Nephron (organoid): ENCODE data around the gene CFAP46.
A peak's percentile ranks its signal among the peaks of the same experiment; 100 is the strongest.

Experiments used
- H3K27ac Mint-ChIP-seq, 3 experiments: 2 replicates each; pipeline ENCODE4 v1.8.0; 2020; ENCODE audit warnings: mixed read lengths in 3 of 3, mild to moderate bottlenecking in 2 of 3, moderate library complexity in 1 of 3
- H3K27me3 Mint-ChIP-seq: 2 replicates; pipeline ENCODE4 v1.8.0; 2021; ENCODE audit warnings: low read depth, mild to moderate bottlenecking, moderate library complexity, mixed read lengths
- H3K36me3 Mint-ChIP-seq: 2 replicates; pipeline ENCODE4 v1.8.0; 2020; ENCODE audit warnings: low read depth, mixed read lengths
- H3K4me1 Mint-ChIP-seq: 2 replicates; pipeline ENCODE4 v1.8.0; 2020; ENCODE audit warnings: mixed read lengths
- H3K4me3 Mint-ChIP-seq, 3 experiments: 2 replicates each; pipeline ENCODE4 v1.8.0; 2020; ENCODE audit warnings: mild to moderate bottlenecking in 3 of 3, mixed read lengths in 3 of 3, moderate library complexity in 2 of 3
- H3K9me3 Mint-ChIP-seq: 2 replicates; pipeline ENCODE4 v1.8.0; 2020; ENCODE audit warnings: mixed read lengths
- TF ChIP-seq, protein P1 (sequence below), 3 experiments: fragments of 200-600 bp; sonication (generic); IDR thresholded peaks; one replicate each; pipeline ENCODE4 v1.5.0; 2021; ENCODE audit warnings: antibody characterized with exemption in 3 of 3; ENCODE audit not compliant: unreplicated experiment in 3 of 3

CFAP46 gene

GRCh38 chr10:132912225-132912712 is 30.1 kb downstream of the CFAP46 start:
- Mint-ChIP-seq H3K4me1 (peaks cover 23% of the 10 kb centered on the region), H3K9me3 (no peaks in the 10 kb centered on the region), H3K36me3 (no peaks in the 10 kb centered on the region), H3K27ac (peak overlapping the region; percentile 87 to 96 (median 91)), H3K27me3 (peaks cover 3% of the 10 kb centered on the region), H3K4me3 (peak overlapping the region in 1 of 3 experiments; percentile 5)
- TF ChIP-seq, protein P1, sequence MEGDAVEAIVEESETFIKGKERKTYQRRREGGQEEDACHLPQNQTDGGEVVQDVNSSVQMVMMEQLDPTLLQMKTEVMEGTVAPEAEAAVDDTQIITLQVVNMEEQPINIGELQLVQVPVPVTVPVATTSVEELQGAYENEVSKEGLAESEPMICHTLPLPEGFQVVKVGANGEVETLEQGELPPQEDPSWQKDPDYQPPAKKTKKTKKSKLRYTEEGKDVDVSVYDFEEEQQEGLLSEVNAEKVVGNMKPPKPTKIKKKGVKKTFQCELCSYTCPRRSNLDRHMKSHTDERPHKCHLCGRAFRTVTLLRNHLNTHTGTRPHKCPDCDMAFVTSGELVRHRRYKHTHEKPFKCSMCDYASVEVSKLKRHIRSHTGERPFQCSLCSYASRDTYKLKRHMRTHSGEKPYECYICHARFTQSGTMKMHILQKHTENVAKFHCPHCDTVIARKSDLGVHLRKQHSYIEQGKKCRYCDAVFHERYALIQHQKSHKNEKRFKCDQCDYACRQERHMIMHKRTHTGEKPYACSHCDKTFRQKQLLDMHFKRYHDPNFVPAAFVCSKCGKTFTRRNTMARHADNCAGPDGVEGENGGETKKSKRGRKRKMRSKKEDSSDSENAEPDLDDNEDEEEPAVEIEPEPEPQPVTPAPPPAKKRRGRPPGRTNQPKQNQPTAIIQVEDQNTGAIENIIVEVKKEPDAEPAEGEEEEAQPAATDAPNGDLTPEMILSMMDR (IDR thresholded peaks at IDR 0.05; ENCODE audit: unreplicated experiment in 3 of 3), result no peak

DNA sequence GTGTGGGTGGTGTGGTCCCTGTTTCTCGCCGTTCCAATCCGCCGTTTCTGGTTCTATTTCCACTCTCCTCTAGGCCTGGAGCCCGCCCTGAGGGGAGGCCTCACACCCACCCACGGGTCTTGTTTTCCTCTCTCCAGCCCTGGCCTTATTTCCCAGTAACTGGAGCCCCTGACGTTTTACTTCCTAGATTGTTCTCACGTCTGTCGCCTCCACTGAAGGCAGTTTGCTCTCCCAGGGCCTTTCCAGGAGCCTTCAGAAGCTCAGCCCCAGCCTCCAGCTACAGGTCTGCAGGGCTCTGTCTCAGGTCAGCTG is 30.6 kb downstream of the CFAP46 start:
- TF ChIP-seq, protein P1 (IDR thresholded peaks at IDR 0.05; ENCODE audit: unreplicated experiment in 3 of 3), result no peak
- Mint-ChIP-seq H3K27me3 (peaks cover 3% of the 10 kb centered on the region), H3K27ac (peak overlapping the region; percentile 87 to 96 (median 91)), H3K9me3 (no peaks in the 10 kb centered on the region), H3K36me3 (no peaks in the 10 kb centered on the region), H3K4me1 (peaks cover 28% of the 10 kb centered on the region), H3K4me3 (peak overlapping the region in 2 of 3 experiments; percentile 9 to 54)

DNA sequence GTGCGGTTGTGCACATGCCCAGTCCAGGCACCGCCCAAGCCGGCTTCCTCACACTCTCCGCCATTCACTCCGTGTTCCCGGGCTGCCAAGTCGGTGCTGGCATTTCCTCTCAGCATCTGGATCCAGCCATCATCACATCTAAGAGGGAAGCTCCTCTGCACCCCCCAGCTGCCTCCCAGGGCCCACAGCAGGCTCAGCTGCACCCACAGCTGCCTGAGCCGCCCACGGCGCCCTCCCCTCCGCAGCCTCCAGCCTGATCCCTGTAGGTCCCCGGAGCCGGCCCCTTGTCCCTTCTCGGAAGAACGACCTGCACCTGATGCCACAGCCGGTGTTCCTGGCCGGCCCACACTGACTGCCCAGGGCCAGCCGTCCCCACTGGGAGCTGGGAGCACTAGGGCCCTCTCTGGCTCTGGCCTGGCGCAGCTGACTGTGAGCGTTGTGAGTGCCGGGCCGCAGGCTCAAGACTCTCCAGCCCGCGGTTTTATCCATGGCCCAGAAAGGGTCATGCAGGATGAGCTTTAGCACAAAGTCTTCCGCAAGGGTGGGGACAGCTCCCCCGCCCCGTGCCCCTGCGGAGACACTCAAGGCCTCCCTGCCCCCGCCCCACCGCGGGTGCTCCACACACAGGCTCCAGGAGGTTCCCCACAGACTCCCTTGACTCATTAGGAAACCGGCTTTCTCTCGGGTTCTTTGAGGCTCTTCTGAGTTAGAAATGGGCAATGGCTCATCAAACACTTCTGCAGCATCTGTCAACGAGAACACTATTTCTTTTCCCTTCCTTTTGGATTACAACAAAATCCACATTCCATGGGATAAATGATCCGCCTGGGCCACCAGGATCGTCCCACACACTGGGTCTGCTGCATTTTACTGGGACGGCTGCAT is 31.2 kb downstream of the CFAP46 start:
- H3K4me3 Mint-ChIP-seq, result peak overlapping the region in 2 of 3 experiments; percentile 9 to 54
- peak overlapping the region; percentile 87 to 96 (median 91) for H3K27ac Mint-ChIP-seq
- H3K4me1 Mint-ChIP-seq, result peaks cover 28% of the 10 kb centered on the region
- H3K36me3 Mint-ChIP-seq, result no peaks in the 10 kb centered on the region
- peaks cover 2% of the 10 kb centered on the region for H3K27me3 Mint-ChIP-seq
- TF ChIP-seq, protein P1 (IDR thresholded peaks at IDR 0.05; ENCODE audit: unreplicated experiment in 3 of 3), result no peak
- no peaks in the 10 kb centered on the region for H3K9me3 Mint-ChIP-seq

DNA sequence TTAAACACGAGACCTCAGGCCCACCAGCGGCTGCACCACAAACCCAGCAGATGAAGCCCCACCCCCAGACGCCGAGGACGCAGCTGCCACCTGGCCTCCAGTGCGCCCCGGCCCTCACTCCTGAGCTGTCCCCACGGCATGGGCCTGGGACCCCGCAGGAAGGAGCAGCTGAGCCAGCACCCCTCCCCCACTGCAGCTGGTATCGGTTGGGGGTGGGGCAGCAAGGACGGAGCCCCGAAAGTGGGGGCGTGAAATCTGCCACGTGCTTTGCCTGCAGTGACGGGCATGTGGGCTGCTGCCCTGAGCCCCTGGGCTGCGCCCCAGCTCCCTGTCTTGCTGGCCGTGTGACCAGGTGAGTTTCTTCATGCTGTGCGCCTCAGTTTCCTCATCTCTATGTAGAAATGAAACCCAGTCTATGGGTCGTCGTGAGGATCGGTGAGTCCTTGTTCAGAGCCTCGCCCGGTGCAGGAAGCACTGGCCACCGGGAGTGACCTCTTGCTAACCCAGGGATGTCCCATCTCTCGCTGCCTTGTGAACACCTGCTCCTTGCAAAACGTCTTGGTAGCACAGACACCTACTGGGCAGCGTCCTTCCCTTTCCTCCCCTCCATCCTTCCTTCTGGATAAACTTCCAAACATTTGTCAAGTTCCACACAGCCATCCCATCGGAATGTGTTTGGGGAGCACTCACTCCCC is 32.0 kb downstream of the CFAP46 start:
- no peaks in the 10 kb centered on the region for H3K27me3 Mint-ChIP-seq
- H3K9me3 Mint-ChIP-seq, result peaks cover 2% of the 10 kb centered on the region
- no peak overlapping the region for H3K4me3 Mint-ChIP-seq
- TF ChIP-seq, protein P1 (IDR thresholded peaks at IDR 0.05; ENCODE audit: unreplicated experiment in 3 of 3), result no peak
- H3K27ac Mint-ChIP-seq, result peak overlapping the region in 2 of 3 experiments; percentile 37 to 96
- no peaks in the 10 kb centered on the region for H3K36me3 Mint-ChIP-seq
- peaks cover 28% of the 10 kb centered on the region for H3K4me1 Mint-ChIP-seq

DNA sequence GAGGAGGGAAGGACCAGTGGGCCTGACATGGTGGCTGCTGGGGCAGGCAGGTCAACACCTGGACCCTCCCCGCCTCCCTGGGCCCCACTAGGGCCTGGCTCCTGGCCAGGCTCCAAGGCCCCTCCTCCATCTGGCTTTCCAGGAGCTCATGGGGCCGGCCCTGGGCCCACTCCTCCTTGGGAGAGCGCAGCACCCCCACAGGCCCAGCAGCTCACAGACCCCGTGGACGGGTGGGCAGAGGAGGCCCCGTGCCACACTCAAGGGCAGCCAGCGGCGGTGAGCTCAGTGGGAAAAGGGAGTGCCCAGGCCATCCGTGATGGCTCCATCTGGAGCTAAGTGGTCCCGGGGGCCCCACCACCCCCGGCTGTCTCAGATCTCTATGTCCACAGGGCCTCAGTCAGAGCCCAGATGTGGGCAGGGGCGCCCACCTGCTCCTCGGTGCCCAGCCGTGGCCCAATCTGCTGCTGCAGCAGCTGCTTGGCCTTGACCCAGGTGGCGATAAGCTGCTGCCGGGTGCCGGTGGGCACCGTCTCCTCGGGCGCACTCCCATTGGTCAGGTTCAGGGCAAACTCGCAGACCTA is 32.8 kb downstream of the CFAP46 start:
- H3K4me1 Mint-ChIP-seq, result peaks cover 28% of the 10 kb centered on the region
- H3K36me3 Mint-ChIP-seq, result no peaks in the 10 kb centered on the region
- H3K27ac Mint-ChIP-seq, result no peak overlapping the region
- H3K4me3 Mint-ChIP-seq, result no peak overlapping the region
- H3K9me3 Mint-ChIP-seq, result peaks cover 7% of the 10 kb centered on the region
- TF ChIP-seq, protein P1 (IDR thresholded peaks at IDR 0.05; ENCODE audit: unreplicated experiment in 3 of 3), result no peak
- H3K27me3 Mint-ChIP-seq, result peaks cover 4% of the 10 kb centered on the region
